GM19099 (cell line): ENCODE data around the gene BPIFB6.

ENCODE experiments used
- POLR2A ChIP-seq: IDR thresholded peaks from 3 replicates; pipeline ENCODE4 v1.6.1; 2011; ENCODE audit warnings: low read depth; ENCODE audit not compliant: insufficient read length; ENCODE audit errors: extremely low read depth

The BPIFB6 gene

DNA sequence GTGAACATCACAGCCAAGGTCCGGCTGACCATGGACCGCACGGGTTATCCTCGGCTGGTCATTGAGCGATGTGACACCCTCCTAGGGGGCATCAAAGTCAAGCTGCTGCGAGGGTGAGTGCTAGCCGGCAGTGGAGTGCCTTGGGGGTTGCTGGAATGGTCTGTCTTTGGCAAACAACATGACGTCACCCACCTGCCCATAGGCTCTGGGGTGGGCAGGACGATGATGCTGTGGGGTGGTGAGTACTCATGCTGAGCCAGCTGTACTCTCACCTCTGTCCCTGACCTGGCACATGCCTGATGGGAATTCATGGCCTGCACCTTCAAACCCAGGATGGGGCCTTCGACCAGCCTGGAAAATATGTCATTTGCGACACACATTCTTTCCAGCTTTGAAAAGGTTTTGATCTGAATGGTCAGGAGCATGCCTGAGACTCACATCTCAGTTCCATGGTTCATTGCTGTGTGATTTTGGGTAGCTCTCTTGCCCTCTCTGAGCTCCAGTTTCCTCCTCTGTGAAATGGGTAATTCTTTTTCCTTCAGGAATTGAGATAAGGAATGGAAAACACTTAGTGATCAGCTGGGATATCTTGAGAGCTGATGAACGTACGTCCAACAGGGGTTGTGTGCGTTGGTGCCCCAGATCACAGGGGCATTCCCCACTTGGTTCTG is 54.7 kb downstream of the BPIFB6 start:
- TF ChIP-seq POLR2A: no peak

DNA sequence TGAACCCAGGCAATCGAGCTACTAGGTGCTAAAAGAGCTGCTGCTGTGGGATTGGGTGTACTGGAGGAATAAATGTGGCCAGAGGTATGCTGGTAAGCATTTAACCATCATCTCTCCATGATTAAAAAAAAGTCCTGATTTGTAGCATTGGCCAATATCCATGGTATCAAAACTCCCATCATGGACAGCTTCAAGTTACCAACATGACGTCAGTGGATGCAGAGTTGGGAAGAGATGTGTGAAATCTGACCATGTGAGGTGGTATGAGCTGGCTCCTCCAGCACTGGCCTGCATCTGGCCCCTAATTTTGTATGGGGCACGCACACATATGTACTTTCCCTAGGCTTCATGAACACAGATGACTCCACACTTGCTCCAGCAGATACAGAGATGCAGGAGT is 59.7 kb downstream of the BPIFB6 start:
- TF ChIP-seq POLR2A: no peak

DNA sequence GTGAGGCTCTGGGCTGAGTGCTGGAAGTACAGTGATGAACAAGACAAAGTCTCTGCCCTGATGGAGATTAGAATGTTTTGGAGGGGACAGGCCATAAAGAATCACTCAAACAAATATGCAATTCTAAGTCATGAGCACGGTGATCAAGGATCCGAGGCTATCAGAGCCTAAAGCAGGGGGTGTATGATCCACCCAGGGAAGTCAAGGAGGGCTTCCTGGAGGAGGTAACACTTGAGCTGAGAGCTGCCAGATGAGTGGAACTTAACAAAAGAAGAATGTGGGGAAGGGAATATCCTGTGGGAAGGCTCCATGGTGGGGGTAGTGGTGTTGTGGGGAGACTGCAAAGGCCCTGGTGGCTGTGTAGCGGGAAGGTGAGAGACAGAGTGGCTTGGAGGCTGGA is 60.2 kb downstream of the BPIFB6 start:
- no peak for TF ChIP-seq POLR2A

DNA sequence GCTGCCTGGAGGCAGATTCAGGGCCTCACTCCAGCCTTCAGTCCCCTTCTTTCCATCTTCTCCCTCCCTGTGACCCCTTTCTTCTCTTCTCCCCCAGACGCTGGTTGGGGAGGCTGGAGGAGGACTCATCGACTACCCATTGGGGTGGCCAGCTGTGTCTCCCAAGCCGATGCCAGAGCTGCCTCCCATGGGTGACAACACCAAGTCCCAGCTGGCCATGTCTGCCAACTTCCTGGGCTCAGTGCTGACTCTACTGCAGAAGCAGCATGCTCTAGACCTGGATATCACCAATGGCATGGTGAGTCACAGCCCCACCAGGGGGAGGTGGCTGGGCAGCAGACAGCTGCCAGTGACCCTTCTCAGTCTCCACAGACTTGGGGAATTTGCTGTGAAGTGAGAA is 60.9 kb downstream of the BPIFB6 start:
- no peak for TF ChIP-seq POLR2A

DNA sequence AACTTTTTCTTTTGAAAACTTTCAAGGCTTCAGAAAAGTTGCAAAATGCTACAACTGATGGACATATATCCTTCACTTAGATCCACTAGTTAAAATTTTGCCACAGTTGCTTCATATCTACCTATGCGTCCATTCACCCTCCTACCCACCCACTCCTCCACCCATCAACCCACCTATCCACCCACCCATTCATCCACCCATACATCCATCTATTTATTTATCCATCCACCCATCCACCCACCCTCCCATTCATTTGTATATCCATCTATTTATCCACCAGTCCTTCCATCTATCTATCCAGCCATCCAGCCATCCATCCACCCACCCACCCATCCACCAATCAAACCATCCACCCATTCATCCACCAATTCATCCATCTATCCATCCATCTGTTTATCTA is 61.6 kb downstream of the BPIFB6 start:
- no peak for TF ChIP-seq POLR2A

DNA sequence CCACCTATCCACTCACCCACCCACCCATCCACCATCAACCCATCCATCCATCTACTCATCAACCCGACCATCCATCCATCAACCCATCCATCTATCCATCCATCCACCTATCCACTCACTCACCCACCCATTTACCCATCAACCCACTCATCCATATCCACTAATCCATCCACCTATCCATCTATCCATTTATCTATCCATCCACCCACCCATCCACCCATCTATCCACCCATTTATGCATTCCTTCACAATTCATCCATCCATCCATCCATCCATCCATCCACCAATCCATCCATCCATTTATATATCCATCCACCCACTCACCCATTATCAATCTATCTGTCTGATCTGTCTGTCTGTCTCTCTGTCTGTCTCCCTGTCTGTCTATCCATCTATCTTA is 62.1 kb downstream of the BPIFB6 start:
- TF ChIP-seq POLR2A: no peak
